K562 (cell line): ENCODE data around the gene C19orf67. TPM values are rescaled to one million over a fixed set of nuclear protein-coding genes. Genes with fewer than 3 reads are reported as not detected.
A peak's percentile ranks its signal among the peaks of the same experiment; 100 is the strongest.

Experiments used
- AFF4 ChIP-seq: sonication (generic); formaldehyde crosslinking; IDR thresholded peaks from 2 replicates; pipeline ENCODE4 v1.8.0; 2023; ENCODE audit warnings: mild to moderate bottlenecking, missing genetic modification reagents
- CAMTA2 ChIP-seq: fragments of 250-450 bp; sonication (Bioruptor Pico); conservative IDR thresholded peaks from 2 replicates; pipeline ENCODE4 v1.5.1; 2022
- DACH1 ChIP-seq: fragments of 450-650 bp; IDR thresholded peaks from 2 replicates; pipeline ENCODE4 v1.6.1; 2018; ENCODE audit not compliant: partially characterized antibody
- ELF2 ChIP-seq: fragments of 250-450 bp; sonication (Bioruptor Pico); IDR thresholded peaks from 2 replicates; pipeline ENCODE4 v1.5.0; 2021; ENCODE audit warnings: mild to moderate bottlenecking
- GATA2 ChIP-seq: sonication (generic); formaldehyde crosslinking; IDR thresholded peaks from 2 replicates; pipeline ENCODE4 v1.4.0; 2020; ENCODE audit warnings: mild to moderate bottlenecking, missing genetic modification reagents
- HLTF ChIP-seq: fragments of 450-650 bp; IDR thresholded peaks from 2 replicates; pipeline ENCODE4 v1.6.1; 2016
- HNRNPUL1 ChIP-seq: fragments of 200-400 bp; formaldehyde crosslinking; IDR thresholded peaks from 2 replicates; pipeline ENCODE4 v1.6.1; 2017; ENCODE audit warnings: low read length
- KDM4B ChIP-seq, 2 experiments: fragments of 450-650 bp in 1 of 2; sonication (generic) in 1 of 2; IDR thresholded peaks; 2 replicates each; pipeline ENCODE4 v1.6.1; 2016 to 2017; ENCODE audit warnings: borderline replicate concordance in 2 of 2, antibody characterized with exemption in 1 of 2, low read depth in 1 of 2, mild to moderate bottlenecking in 1 of 2
- KLF10 ChIP-seq: fragments of 250-450 bp; sonication (Bioruptor Pico); IDR thresholded peaks from 2 replicates; pipeline ENCODE4 v1.6.1; 2021; ENCODE audit warnings: matching md5 sums
- NCOR1 ChIP-seq: fragments of 450-650 bp; IDR thresholded peaks from 2 replicates; pipeline ENCODE4 v1.6.1; 2016; ENCODE audit warnings: mild to moderate bottlenecking, moderate library complexity
- POLR2AphosphoS2 ChIP-seq: IDR thresholded peaks from 2 replicates; pipeline ENCODE4 v1.6.1; 2012; ENCODE audit warnings: low read length, improper control_type of control experiment
- TOE1 ChIP-seq, 2 experiments: fragments of 450-650 bp in 1 of 2; sonication (generic) in 1 of 2; formaldehyde crosslinking in 1 of 2; IDR thresholded peaks; 2 replicates each; pipeline versions ENCODE4 v1.7.1 to v1.8.0; 2016 to 2022; ENCODE audit warnings: borderline replicate concordance in 2 of 2, mild to moderate bottlenecking in 2 of 2, antibody characterized with exemption in 1 of 2, inconsistent platforms in 1 of 2, low read depth in 1 of 2, missing genetic modification reagents in 1 of 2, moderate library complexity in 1 of 2
- YY1 ChIP-seq, 3 experiments: IDR thresholded peaks; 2 replicates each; pipeline ENCODE4 v1.6.1; 2011; ENCODE audit warnings: low read length in 2 of 3, mild to moderate bottlenecking in 2 of 3, moderate library complexity in 2 of 3, borderline replicate concordance in 1 of 3, control low read depth in 1 of 3, low read depth in 1 of 3; ENCODE audit not compliant: insufficient read depth in 3 of 3, insufficient replicate concordance in 2 of 3, control insufficient read depth in 1 of 3, insufficient read length in 1 of 3; ENCODE audit errors: extremely low read depth in 1 of 3
- ZNF133 ChIP-seq: fragments of 250-450 bp; sonication (Bioruptor Pico); IDR thresholded peaks from 2 replicates; pipeline ENCODE4 v1.4.0; 2020; ENCODE audit warnings: mild to moderate bottlenecking
- ZNF143 ChIP-seq: sonication (generic); formaldehyde crosslinking; IDR thresholded peaks from 2 replicates; pipeline ENCODE4 v1.9.0; 2022; ENCODE audit warnings: mild to moderate bottlenecking, missing genetic modification reagents
- ZNF398 ChIP-seq: fragments of 250-450 bp; sonication (Bioruptor Pico); IDR thresholded peaks from 2 replicates; pipeline ENCODE4 v1.8.0; 2021; ENCODE audit warnings: moderate library complexity, mild to moderate bottlenecking, inconsistent platforms
- ZNF41 ChIP-seq: fragments of 250-450 bp; sonication (Bioruptor Pico); conservative IDR thresholded peaks from 2 replicates; pipeline ENCODE4 v1.4.0; 2020; ENCODE audit warnings: mild to moderate bottlenecking
- ZNF586 ChIP-seq: fragments of 450-650 bp; formaldehyde crosslinking; conservative IDR thresholded peaks from 2 replicates; pipeline ENCODE4 v1.4.0; 2020; ENCODE audit warnings: mild to moderate bottlenecking, moderate library complexity
- ZNF830 ChIP-seq: fragments of 250-450 bp; sonication (Bioruptor Pico); IDR thresholded peaks from 2 replicates; pipeline ENCODE4 v1.5.0; 2021; ENCODE audit warnings: mild to moderate bottlenecking
- polyA plus RNA-seq, 8 experiments: library from polyadenylated mRNA; depleted of rRNA in 4 of 8; stranded (reverse) in 5 of 8; unstranded in 3 of 8; fragments of >200 nt; fragmentation: Nextera tagmentation in 2 of 8; fragmentation: Illumina TruSeq in 1 of 8; extraction: Ambion mirVana in 2 of 8; extraction: Trizol in 1 of 8; gene quantifications; 2 replicates each; pipeline versions ENCODE4 v1.2.1 to v1.2.3, GENCODE V29; 2011 to 2014; ENCODE audit warnings: inconsistent platforms in 1 of 8, missing spikeins in 1 of 8
- total RNA-seq, 7 experiments: library from RNA; depleted of rRNA in 6 of 7; stranded (reverse); fragments of >200 nt in 6 of 7; fragmentation: Illumina TruSeq in 2 of 7; extraction: Trizol in 2 of 7; gene quantifications; 2 replicates each; pipeline versions ENCODE4 v1.2.1 to v1.2.3, GENCODE V29; 2011 to 2021; ENCODE audit warnings: low replicate concordance in 1 of 7
- TF ChIP-seq, protein P1 (sequence below): fragments of 450-650 bp; formaldehyde crosslinking; IDR thresholded peaks from 2 replicates; pipeline ENCODE4 v1.4.0; 2020; ENCODE audit warnings: mild to moderate bottlenecking, moderate library complexity

Gene C19orf67
- total and polyA plus RNA-seq, 9 of the 15 experiments (the other 6 are each of a cell fraction or from before 2014, with no cell fraction given), result 0.29 to 1.8 (median 0.51) TPM; not detected in 3

- no peak for TF ChIP-seq AFF4 (CRISPR knock-in tag)
- TF ChIP-seq YY1 (IDR thresholded peaks at IDR 0.05; ENCODE audit: borderline replicate concordance in 1 of 3, control insufficient read depth in 1 of 3, extremely low read depth in 1 of 3, insufficient read depth in 3 of 3, insufficient read length in 1 of 3, insufficient replicate concordance in 2 of 3, low read depth in 1 of 3, low read length in 2 of 3), result peak in 1 of 3 experiments; percentile 26
- no peak for TF ChIP-seq KDM4B (IDR thresholded peaks at IDR 0.05; ENCODE audit: borderline replicate concordance in 2 of 2, low read depth in 1 of 2)
- TF ChIP-seq HNRNPUL1, result no peak
- no peak for TF ChIP-seq ZNF143 (CRISPR knock-in tag)
- no peak for TF ChIP-seq CAMTA2 (CRISPR knock-in tag)
- TF ChIP-seq KLF10 (CRISPR knock-in tag), result no peak
- TF ChIP-seq POLR2AphosphoS2, result no peak
- no peak for TF ChIP-seq ZNF41 (CRISPR knock-in tag)
- no peak for TF ChIP-seq NCOR1
- no peak for TF ChIP-seq ZNF830 (CRISPR knock-in tag)
- TF ChIP-seq ELF2 (CRISPR knock-in tag), result no peak
- TF ChIP-seq DACH1, result no peak
- TF ChIP-seq TOE1 (IDR thresholded peaks at IDR 0.05; ENCODE audit: borderline replicate concordance), result peak; percentile 7; the same call in 1 of the 2 replicates
- no peak for TF ChIP-seq TOE1 (CRISPR knock-in tag; IDR thresholded peaks at IDR 0.05; ENCODE audit: borderline replicate concordance, low read depth)
- TF ChIP-seq ZNF133 (CRISPR knock-in tag), result no peak
- no peak for TF ChIP-seq ZNF586 (CRISPR knock-in tag)
- TF ChIP-seq GATA2, result no peak
- TF ChIP-seq, protein P1, sequence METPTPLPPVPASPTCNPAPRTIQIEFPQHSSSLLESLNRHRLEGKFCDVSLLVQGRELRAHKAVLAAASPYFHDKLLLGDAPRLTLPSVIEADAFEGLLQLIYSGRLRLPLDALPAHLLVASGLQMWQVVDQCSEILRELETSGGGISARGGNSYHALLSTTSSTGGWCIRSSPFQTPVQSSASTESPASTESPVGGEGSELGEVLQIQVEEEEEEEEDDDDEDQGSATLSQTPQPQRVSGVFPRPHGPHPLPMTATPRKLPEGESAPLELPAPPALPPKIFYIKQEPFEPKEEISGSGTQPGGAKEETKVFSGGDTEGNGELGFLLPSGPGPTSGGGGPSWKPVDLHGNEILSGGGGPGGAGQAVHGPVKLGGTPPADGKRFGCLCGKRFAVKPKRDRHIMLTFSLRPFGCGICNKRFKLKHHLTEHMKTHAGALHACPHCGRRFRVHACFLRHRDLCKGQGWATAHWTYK (CRISPR knock-in tag), result no peak
- TF ChIP-seq ZNF398 (CRISPR knock-in tag), result no peak
- TF ChIP-seq HLTF, result no peak
These were observed 11.4 kb downstream of the C19orf67 start (continued) for GRCh38 chr19:14073925-14074838.
